Thyroid gland (tissue), 4 donors: ENCODE measurements around the gene DNAAF5. TPM values are rescaled to one million over a fixed set of nuclear protein-coding genes. Genes with fewer than 3 reads are reported as not detected.

Experiments used
- DNase-seq, 2 donors: peaks; one replicate each; pipeline ENCODE4 v3.0.0-alpha.2; 2019
- H3K27ac ChIP-seq, 3 donors: fragments of 200-600 bp; sonication (generic); 1 replicate in 2 of 3; 2 replicates in 1 of 3; pipeline ENCODE4 v1.5.1; 2016 to 2019; ENCODE audit warnings: mild to moderate bottlenecking in 1 of 3, moderate library complexity in 1 of 3
- H3K27me3 ChIP-seq: fragments of 200-600 bp; sonication (generic); one replicate; pipeline ENCODE4 v1.5.1; 2019
- H3K36me3 ChIP-seq, 2 donors: fragments of 200-600 bp; sonication (generic); one replicate each; pipeline ENCODE4 v1.5.1; 2016 to 2019
- H3K4me1 ChIP-seq, 2 donors: fragments of 200-600 bp; sonication (generic); one replicate each; pipeline ENCODE4 v1.5.1; 2017 to 2019
- H3K4me3 ChIP-seq, 3 donors: fragments of 200-600 bp; sonication (generic); replicated peaks in 1 of 3; 1 replicate in 2 of 3; 2 replicates in 1 of 3; pipeline ENCODE4 v1.5.1; 2016; ENCODE audit warnings: mild to moderate bottlenecking in 1 of 3
- H3K9me3 ChIP-seq: fragments of 200-600 bp; sonication (generic); one replicate; pipeline ENCODE4 v1.5.1; 2017
- POLR2A ChIP-seq, 2 donors: fragments of 450-650 bp; IDR thresholded peaks; one replicate each; pipeline ENCODE4 v1.6.1; 2017; ENCODE audit warnings: antibody characterized with exemption in 2 of 2, mild to moderate bottlenecking in 2 of 2, moderate library complexity in 1 of 2
- WGBS, 2 donors: methylation state at CpG; one replicate each; pipeline ENCODE4 v1.1.5; 2017; 5-methylcytosine and 5-hydroxymethylcytosine counted together
- intact Hi-C: fragments of 100-400 bp; cut with DNase I; formaldehyde crosslinking; loops from one replicate; pipeline ENCODE4 v1.15.1; 2023
- total RNA-seq, 4 donors: library from RNA; depleted of rRNA; stranded (reverse); fragments of >200 nt; gene quantifications; one replicate each; pipeline ENCODE4 v1.2.3, GENCODE V29; 2016
- TF ChIP-seq, protein P1 (sequence below), 6 experiments: fragments of 200-600 bp in 3 of 6; fragments of 450-650 bp in 3 of 6; sonication (generic) in 3 of 6; IDR thresholded peaks; one replicate each; pipeline ENCODE4 v1.5.1; 2016 to 2019; ENCODE audit warnings: antibody characterized with exemption in 6 of 6, mild to moderate bottlenecking in 2 of 6, inconsistent platforms in 1 of 6, moderate library complexity in 1 of 6

The DNAAF5 gene
- total RNA-seq, 4 donors from 2014 or later, result 20.2 to 40.7 (median 34.0) TPM

DNA sequence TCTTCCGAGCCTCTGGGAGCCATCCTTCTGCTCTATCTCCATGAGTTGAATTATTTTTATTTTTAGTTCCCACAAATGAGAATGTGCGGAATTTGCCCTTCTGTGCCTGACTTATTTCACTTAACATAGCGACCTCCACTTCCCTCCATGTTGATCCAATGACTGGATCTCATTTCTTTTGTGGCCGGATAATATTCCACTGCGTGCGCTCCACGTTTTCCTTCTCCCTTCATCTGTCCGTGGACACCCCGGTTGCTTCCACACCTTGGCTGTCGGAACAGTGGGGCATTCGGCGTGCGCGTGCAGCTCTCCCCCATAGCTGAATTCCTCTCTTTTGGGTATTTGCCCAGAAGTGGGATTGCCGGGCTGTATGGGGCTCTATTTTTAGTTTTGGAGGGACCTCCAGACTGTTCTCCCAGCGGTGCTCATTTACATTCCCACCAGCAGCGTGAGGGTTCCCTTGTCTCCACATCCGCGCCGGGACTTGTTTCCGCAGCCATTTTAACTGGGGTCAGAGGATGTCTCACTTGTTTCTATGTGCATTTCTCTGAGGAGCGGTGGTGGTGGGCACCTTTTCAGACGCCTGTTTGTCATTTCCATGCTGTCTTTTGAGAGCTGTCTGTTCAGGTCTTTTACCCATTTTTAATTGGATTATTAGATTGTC, 54.8 kb downstream of the DNAAF5 start:
- Histone ChIP-seq H3K27me3 (no peaks in the 10 kb centered on the region), H3K4me3 (no peak overlapping the region), H3K27ac (no peak overlapping the region), H3K9me3 (no peaks in the 10 kb centered on the region), H3K36me3 (peaks cover 18 to 33% of the 10 kb centered on the region in 2 donors), H3K4me1 (peaks cover 0 to 16% of the 10 kb centered on the region in 2 donors)
- no peak for DNase-seq
- intact Hi-C loops, result loop anchor here (10.0 kb wide), 2 partner anchors 53 to 203 kb away; partner anchors contain the start of genes CYP2W1 and SUN1
- 88 to 89% methylated on average over 23 of the region's 23 CpGs for WGBS, 2 donors
- TF ChIP-seq, protein P1, sequence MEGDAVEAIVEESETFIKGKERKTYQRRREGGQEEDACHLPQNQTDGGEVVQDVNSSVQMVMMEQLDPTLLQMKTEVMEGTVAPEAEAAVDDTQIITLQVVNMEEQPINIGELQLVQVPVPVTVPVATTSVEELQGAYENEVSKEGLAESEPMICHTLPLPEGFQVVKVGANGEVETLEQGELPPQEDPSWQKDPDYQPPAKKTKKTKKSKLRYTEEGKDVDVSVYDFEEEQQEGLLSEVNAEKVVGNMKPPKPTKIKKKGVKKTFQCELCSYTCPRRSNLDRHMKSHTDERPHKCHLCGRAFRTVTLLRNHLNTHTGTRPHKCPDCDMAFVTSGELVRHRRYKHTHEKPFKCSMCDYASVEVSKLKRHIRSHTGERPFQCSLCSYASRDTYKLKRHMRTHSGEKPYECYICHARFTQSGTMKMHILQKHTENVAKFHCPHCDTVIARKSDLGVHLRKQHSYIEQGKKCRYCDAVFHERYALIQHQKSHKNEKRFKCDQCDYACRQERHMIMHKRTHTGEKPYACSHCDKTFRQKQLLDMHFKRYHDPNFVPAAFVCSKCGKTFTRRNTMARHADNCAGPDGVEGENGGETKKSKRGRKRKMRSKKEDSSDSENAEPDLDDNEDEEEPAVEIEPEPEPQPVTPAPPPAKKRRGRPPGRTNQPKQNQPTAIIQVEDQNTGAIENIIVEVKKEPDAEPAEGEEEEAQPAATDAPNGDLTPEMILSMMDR (IDR thresholded peaks at IDR 0.05), result no peak
- no peak for TF ChIP-seq POLR2A (IDR thresholded peaks at IDR 0.05)

GRCh38 chr7:781936-782529, 55.5 kb downstream of the DNAAF5 start:
- peaks cover 0 to 21% of the 10 kb centered on the region in 2 donors for H3K4me1 ChIP-seq
- TF ChIP-seq, protein P1 (IDR thresholded peaks at IDR 0.05), result no peak
- no peak for TF ChIP-seq POLR2A (IDR thresholded peaks at IDR 0.05)
- no peak overlapping the region for H3K4me3 ChIP-seq
- intact Hi-C loops, result loop anchor here (10.0 kb wide), 2 partner anchors 53 to 203 kb away; partner anchors contain the start of genes CYP2W1 and SUN1
- whole genome bisulfite sequencing, 2 donors, result 94 to 96% methylated on average over 80 of the region's 80 CpGs
- H3K9me3 ChIP-seq, result no peaks in the 10 kb centered on the region
- no peak overlapping the region for H3K27ac ChIP-seq
- H3K36me3 ChIP-seq, result peaks cover 16 to 30% of the 10 kb centered on the region in 2 donors
- DNase-seq, result no peak
- no peaks in the 10 kb centered on the region for H3K27me3 ChIP-seq

DNA sequence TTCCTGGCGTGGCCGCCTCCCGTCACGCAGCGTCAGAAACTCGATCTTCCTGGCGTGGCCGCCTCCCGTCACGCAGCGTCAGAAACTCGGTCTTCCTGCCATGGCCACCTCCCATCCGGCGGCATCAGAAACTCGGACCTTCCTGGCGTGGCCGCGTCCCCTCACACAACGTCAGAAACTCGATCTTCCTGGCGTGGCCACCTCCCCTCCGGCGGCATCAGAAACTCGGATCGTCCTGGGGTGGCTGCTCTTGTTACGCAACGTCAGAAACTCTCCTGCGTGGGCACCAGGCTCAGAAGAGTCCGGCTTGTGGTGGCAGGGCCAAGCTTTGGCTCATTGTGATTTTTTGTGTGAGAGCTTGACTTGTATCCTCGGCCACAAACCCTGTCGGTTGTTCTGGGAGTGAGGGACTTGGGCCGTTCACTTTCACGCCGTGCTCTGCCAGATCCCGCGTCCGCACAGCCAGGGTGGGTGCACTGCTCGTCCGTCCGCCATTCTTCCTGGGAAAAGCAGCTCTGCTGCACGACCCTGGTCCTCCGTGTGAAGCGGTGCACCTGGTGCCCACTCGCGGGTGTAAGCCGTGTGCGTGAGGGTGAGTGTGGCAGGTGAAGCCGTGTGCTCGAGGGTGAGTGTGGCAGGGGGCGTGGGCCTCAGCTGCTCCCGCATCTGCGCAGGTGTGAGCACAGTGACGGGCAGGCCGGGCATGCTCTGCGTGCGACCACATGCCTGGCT, 56.4 kb downstream of the DNAAF5 start:
- Histone ChIP-seq H3K4me3 (no peak overlapping the region), H3K27me3 (no peaks in the 10 kb centered on the region), H3K36me3 (peaks cover 16 to 30% of the 10 kb centered on the region in 2 donors), H3K4me1 (peaks cover 0 to 21% of the 10 kb centered on the region in 2 donors), H3K27ac (no peak overlapping the region), H3K9me3 (no peaks in the 10 kb centered on the region)
- DNase-seq, result no peak
- no peak for TF ChIP-seq POLR2A (IDR thresholded peaks at IDR 0.05)
- TF ChIP-seq, protein P1 (IDR thresholded peaks at IDR 0.05), result no peak
- 95 to 98% methylated on average over 54 to 56 of the region's 56 CpGs for WGBS, 2 donors
- intact Hi-C loops, result loop anchor here (10.0 kb wide), 2 partner anchors 52 to 202 kb away; partner anchors contain the start of genes CYP2W1 and SUN1

GRCh38 chr7:783556-784490, 57.3 kb downstream of the DNAAF5 start:
- WGBS, 2 donors, result 93% methylated on average over 36 of the region's 36 CpGs
- intact Hi-C loops, result loop anchor here (10.0 kb wide), 2 partner anchors 51 to 201 kb away; partner anchors contain the start of genes CYP2W1 and SUN1
- Histone ChIP-seq H3K9me3 (no peaks in the 10 kb centered on the region), H3K36me3 (peaks cover 16 to 30% of the 10 kb centered on the region in 2 donors), H3K4me1 (peaks cover 0 to 17% of the 10 kb centered on the region in 2 donors), H3K27ac (no peak overlapping the region), H3K4me3 (no peak overlapping the region), H3K27me3 (no peaks in the 10 kb centered on the region)
- no peak for DNase-seq
- TF ChIP-seq, protein P1 (IDR thresholded peaks at IDR 0.05), result no peak
- TF ChIP-seq POLR2A (IDR thresholded peaks at IDR 0.05), result no peak
